A549 treated with DMSO at 1 μM for 4 hours (cell line): ENCODE data around the gene SERPINA12. TPM values are rescaled to one million over a fixed set of nuclear protein-coding genes. Genes with fewer than 3 reads are reported as not detected.

Experiments
- total RNA-seq: library from RNA; stranded (reverse); fragments of 200-300 nt; extraction: Qiagen RNA extraction; gene quantifications from 5 replicates; pipeline ENCODE4 v1.2.3, GENCODE V29; 2022; ENCODE audit warnings: low read depth

Gene SERPINA12, protein sequence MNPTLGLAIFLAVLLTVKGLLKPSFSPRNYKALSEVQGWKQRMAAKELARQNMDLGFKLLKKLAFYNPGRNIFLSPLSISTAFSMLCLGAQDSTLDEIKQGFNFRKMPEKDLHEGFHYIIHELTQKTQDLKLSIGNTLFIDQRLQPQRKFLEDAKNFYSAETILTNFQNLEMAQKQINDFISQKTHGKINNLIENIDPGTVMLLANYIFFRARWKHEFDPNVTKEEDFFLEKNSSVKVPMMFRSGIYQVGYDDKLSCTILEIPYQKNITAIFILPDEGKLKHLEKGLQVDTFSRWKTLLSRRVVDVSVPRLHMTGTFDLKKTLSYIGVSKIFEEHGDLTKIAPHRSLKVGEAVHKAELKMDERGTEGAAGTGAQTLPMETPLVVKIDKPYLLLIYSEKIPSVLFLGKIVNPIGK
- not detected in 5 replicates for total RNA-seq

DNA sequence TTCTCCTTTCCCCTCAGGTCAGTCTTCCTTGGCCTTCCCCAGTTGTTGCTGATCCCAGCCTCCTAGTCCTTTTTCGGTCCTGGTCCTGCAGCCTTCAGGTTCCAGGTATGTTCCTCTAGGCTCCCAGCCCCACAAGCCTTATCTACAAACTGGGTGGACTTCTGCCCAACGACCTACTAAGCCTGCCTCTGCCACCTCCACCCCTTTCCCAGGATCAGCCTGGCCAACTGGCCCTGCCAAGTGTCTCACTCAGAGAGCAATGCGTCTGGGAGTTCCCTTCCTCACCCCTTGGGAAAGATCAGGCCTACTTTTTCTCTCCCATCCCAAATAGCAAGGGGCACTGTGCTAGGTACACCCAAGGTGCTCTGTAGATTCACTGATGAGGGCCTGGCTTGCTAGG lies at the start of gene SERPINA12:
Gene SERPINA12 (minus strand): TSS at position 114 of the 400 bp plus-strand sequence. CDS start 11,072 bp downstream, outside the sequence.

DNA sequence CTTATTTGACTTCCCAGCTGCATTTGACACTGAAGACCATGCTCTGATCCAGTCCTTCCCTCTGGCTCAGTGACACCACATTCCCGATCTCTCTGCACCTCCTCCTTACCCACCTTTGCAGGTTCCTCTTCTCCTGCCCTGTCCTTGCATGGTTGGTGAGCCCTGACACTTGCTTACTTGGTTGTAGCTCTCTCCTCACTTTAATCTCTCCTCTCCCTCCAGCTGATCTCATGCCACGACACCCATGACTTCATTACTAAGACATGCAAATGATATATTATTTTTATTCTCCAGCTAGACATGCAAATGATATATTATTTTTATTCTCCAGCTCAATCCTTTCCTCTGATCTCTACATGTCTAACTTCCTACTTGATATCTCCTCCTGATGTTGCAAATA lies 33.2 kb downstream of the SERPINA12 start, which contains the start of gene SERPINA9:
Gene SERPINA9 (minus strand): TSS at position 175 of the 400 bp plus-strand sequence. CDS start 6,357 bp downstream, outside the sequence.

Other genes with a start within 250 kb of the SERPINA12 start
- gene SERPINA10, start 216.2 kb downstream of the SERPINA12 start, total RNA-seq: 0.06 TPM in 1 of 5 replicates, not detected in the others
- 0.64 to 1.1 TPM (median 0.94 TPM) in 5 replicates for gene SERPINA6, start 186.1 kb downstream of the SERPINA12 start, total RNA-seq
- not detected in 5 replicates for gene SERPINA2, start 142.8 kb downstream of the SERPINA12 start, total RNA-seq
- gene SERPINA1, start 120.9 kb downstream of the SERPINA12 start, total RNA-seq: 0.37 to 0.92 TPM (median 0.63 TPM) in 5 replicates
- gene SERPINA11, start 56.7 kb downstream of the SERPINA12 start, total RNA-seq: not detected in 5 replicates
- gene SERPINA9, start 33.3 kb downstream of the SERPINA12 start, total RNA-seq: 0.13 to 0.15 TPM in 2 of 5 replicates, not detected in the others
- gene SERPINA4, start 52.0 kb upstream of the SERPINA12 start, total RNA-seq: not detected in 5 replicates
- gene SERPINA5, start 72.0 kb upstream of the SERPINA12 start, total RNA-seq: 0.08 to 0.16 TPM (median 0.13 TPM) in 4 of 5 replicates, not detected in the other
- 5.4 to 7.9 TPM (median 5.9 TPM) in 5 replicates for gene SERPINA3, start 102.9 kb upstream of the SERPINA12 start, total RNA-seq